ENCODE data around the gene FBXO44.
A peak's percentile ranks its signal among the peaks of the same experiment; 100 is the strongest.

The FBXO44 gene

GRCh38 chr1:11703357-11704193 is 48.9 kb downstream of the FBXO44 start:
- no peak for DNase-seq (ENCODE audit: low read depth)
- no peak for TF ChIP-seq CTCF (IDR thresholded peaks at IDR 0.05; ENCODE audit: low read depth, low read length, missing control alignments)
- no peak overlapping the region for H3K4me3 ChIP-seq (ENCODE audit: low read depth, low read length)
- in situ Hi-C loops (cut with HindIII; ENCODE audit: low sequenced_read_pairs), result no loop called here

- TF ChIP-seq CTCF (IDR thresholded peaks at IDR 0.05; ENCODE audit: low read depth, low read length, missing control alignments), result no peak
- no peak for DNase-seq (ENCODE audit: low read depth)
- no peak overlapping the region for H3K4me3 ChIP-seq (ENCODE audit: low read depth, low read length)
- in situ Hi-C loops (cut with HindIII; ENCODE audit: low sequenced_read_pairs), result no loop called here
Observed at GRCh38 chr1:11704194-11704529, 49.5 kb downstream of the FBXO44 start.

GRCh38 chr1:11704691-11705475 is 50.2 kb downstream of the FBXO44 start:
- DNase-seq (ENCODE audit: low read depth), result no peak
- in situ Hi-C loops (cut with HindIII; ENCODE audit: low sequenced_read_pairs), result no loop called here
- TF ChIP-seq CTCF (IDR thresholded peaks at IDR 0.05; ENCODE audit: low read depth, low read length, missing control alignments), result no peak
- no peak overlapping the region for H3K4me3 ChIP-seq (ENCODE audit: low read depth, low read length)

GRCh38 chr1:11705596-11705995 is 50.9 kb downstream of the FBXO44 start:
- no peak for TF ChIP-seq CTCF (IDR thresholded peaks at IDR 0.05; ENCODE audit: low read depth, low read length, missing control alignments)
- in situ Hi-C loops (cut with HindIII; ENCODE audit: low sequenced_read_pairs), result no loop called here
- no peak overlapping the region for H3K4me3 ChIP-seq (ENCODE audit: low read depth, low read length)

GRCh38 chr1:11706292-11706691 is 51.6 kb downstream of the FBXO44 start:
- in situ Hi-C loops (cut with HindIII; ENCODE audit: low sequenced_read_pairs), result no loop called here
- H3K4me3 ChIP-seq (ENCODE audit: low read depth, low read length), result no peak overlapping the region
- TF ChIP-seq CTCF (IDR thresholded peaks at IDR 0.05; ENCODE audit: low read depth, low read length, missing control alignments), result no peak
- no peak for DNase-seq (ENCODE audit: low read depth)

More at GRCh38 chr1:11705596-11705995, 50.9 kb downstream of the FBXO44 start:
- DNase-seq (ENCODE audit: low read depth), result no peak

GRCh38 chr1:11707621-11708276 is 53.1 kb downstream of the FBXO44 start:
- DNase-seq (ENCODE audit: low read depth), result no peak
- H3K4me3 ChIP-seq (ENCODE audit: low read depth, low read length), result no peak overlapping the region
- in situ Hi-C loops (cut with HindIII; ENCODE audit: low sequenced_read_pairs), result no loop called here
- TF ChIP-seq CTCF (IDR thresholded peaks at IDR 0.05; ENCODE audit: low read depth, low read length, missing control alignments), result peak; percentile 1
